K562 (cell line): Measurements from ENCODE around the gene TSEN34. TPM values are rescaled to one million over a fixed set of nuclear protein-coding genes. Genes with fewer than 3 reads are reported as not detected.

ENCODE experiments used
- CBX5 ChIP-seq: IDR thresholded peaks from 2 replicates; pipeline ENCODE4 v1.6.1; 2014; ENCODE audit warnings: low read depth, borderline replicate concordance
- FOXJ2 ChIP-seq: fragments of 200-800 bp; sonication (Bioruptor generic); IDR thresholded peaks from 2 replicates; pipeline ENCODE4 v1.6.1; 2016; ENCODE audit warnings: missing genetic modification characterization, missing compliant biosample characterization
- FOXP4 ChIP-seq: sonication (generic); formaldehyde crosslinking; IDR thresholded peaks from 2 replicates; pipeline ENCODE4 v1.8.0; 2022; ENCODE audit warnings: mild to moderate bottlenecking, missing genetic modification reagents, borderline replicate concordance
- MITF ChIP-seq: IDR thresholded peaks from 2 replicates; pipeline ENCODE4 v1.6.1; 2014; ENCODE audit warnings: antibody characterized with exemption
- RREB1 ChIP-seq: fragments of 250-450 bp; sonication (Bioruptor Pico); IDR thresholded peaks from 2 replicates; pipeline ENCODE4 v1.4.0; 2020
- STAT5B ChIP-seq: fragments of 250-450 bp; sonication (Bioruptor Pico); IDR thresholded peaks from 2 replicates; pipeline ENCODE4 v1.8.0; 2021; ENCODE audit warnings: mild to moderate bottlenecking, inconsistent platforms
- SUPT5H ChIP-seq: fragments of 450-650 bp; IDR thresholded peaks from 2 replicates; pipeline ENCODE4 v1.6.1; 2016
- TCF7L2 ChIP-seq: fragments of 150-350 bp; IDR thresholded peaks from 2 replicates; pipeline ENCODE4 v1.6.1; 2016; ENCODE audit warnings: low read depth, mild to moderate bottlenecking, low read length, moderate library complexity
- THRA ChIP-seq: fragments of 450-650 bp; IDR thresholded peaks from 2 replicates; pipeline ENCODE4 v1.6.1; 2017; ENCODE audit warnings: mild to moderate bottlenecking, moderate library complexity
- YY1 ChIP-seq, 3 experiments: IDR thresholded peaks; 2 replicates each; pipeline ENCODE4 v1.6.1; 2011; ENCODE audit warnings: low read length in 2 of 3, mild to moderate bottlenecking in 2 of 3, moderate library complexity in 2 of 3, borderline replicate concordance in 1 of 3, control low read depth in 1 of 3, low read depth in 1 of 3; ENCODE audit not compliant: insufficient read depth in 3 of 3, insufficient replicate concordance in 2 of 3, control insufficient read depth in 1 of 3, insufficient read length in 1 of 3; ENCODE audit errors: extremely low read depth in 1 of 3
- ZBTB9 ChIP-seq: fragments of 450-650 bp; formaldehyde crosslinking; IDR thresholded peaks from 2 replicates; pipeline ENCODE4 v1.4.0; 2020; ENCODE audit warnings: mild to moderate bottlenecking, moderate library complexity
- ZNF23 ChIP-seq: fragments of 250-450 bp; sonication (Bioruptor Pico); IDR thresholded peaks from 2 replicates; pipeline ENCODE4 v1.4.0; 2020; ENCODE audit warnings: mild to moderate bottlenecking
- ZNF232 ChIP-seq: sonication (generic); formaldehyde crosslinking; IDR thresholded peaks from 2 replicates; pipeline ENCODE4 v1.8.0; 2022; ENCODE audit warnings: mild to moderate bottlenecking, missing genetic modification reagents
- polyA plus RNA-seq, 8 experiments: library from polyadenylated mRNA; depleted of rRNA in 4 of 8; stranded (reverse) in 5 of 8; unstranded in 3 of 8; fragments of >200 nt; fragmentation: Nextera tagmentation in 2 of 8; fragmentation: Illumina TruSeq in 1 of 8; extraction: Ambion mirVana in 2 of 8; extraction: Trizol in 1 of 8; gene quantifications; 2 replicates each; pipeline versions ENCODE4 v1.2.1 to v1.2.3, GENCODE V29; 2011 to 2014; ENCODE audit warnings: inconsistent platforms in 1 of 8, missing spikeins in 1 of 8
- total RNA-seq, 7 experiments: library from RNA; depleted of rRNA in 6 of 7; stranded (reverse); fragments of >200 nt in 6 of 7; fragmentation: Illumina TruSeq in 2 of 7; extraction: Trizol in 2 of 7; gene quantifications; 2 replicates each; pipeline versions ENCODE4 v1.2.1 to v1.2.3, GENCODE V29; 2011 to 2021; ENCODE audit warnings: low replicate concordance in 1 of 7

TSEN34 gene
- total and polyA plus RNA-seq, 9 of the 15 experiments (the other 6 are each of a cell fraction or from before 2014, with no cell fraction given), result 3.1 to 57.6 (median 29.5) TPM

GRCh38 chr19:54188215-54188871 lies 2.8 kb upstream of the TSEN34 start (continued):
- TF ChIP-seq RREB1 (CRISPR knock-in tag) (peak; percentile 68), MITF (no peak), ZNF232 (no peak), ZNF23 (CRISPR knock-in tag) (no peak), TCF7L2 (no peak), THRA (no peak), ZBTB9 (CRISPR knock-in tag) (no peak; the same call in 1 of the 2 replicates), SUPT5H (no peak), FOXJ2 (tag) (0 out of 2 replicates have a peak, but pooled peaks have one; percentile 28), FOXP4 (CRISPR knock-in tag) (no peak), CBX5 (no peak), STAT5B (CRISPR knock-in tag) (no peak), YY1 (IDR thresholded peaks at IDR 0.05; ENCODE audit: borderline replicate concordance in 1 of 3, control insufficient read depth in 1 of 3, extremely low read depth in 1 of 3, insufficient read depth in 3 of 3, insufficient read length in 1 of 3, insufficient replicate concordance in 2 of 3, low read depth in 1 of 3, low read length in 2 of 3) (peak in 1 of 3 experiments; percentile 70)
